OCI-LY1 (cell line): ENCODE results near the gene SPRED2.

ENCODE experiments used
- CTCF ChIP-seq: fragments of 200-600 bp; sonication (generic), shearing (Covaris generic); IDR thresholded peaks from 2 replicates; pipeline ENCODE4 v1.5.1; 2017; ENCODE audit warnings: mild to moderate bottlenecking, antibody characterized with exemption, low read length, moderate library complexity, mixed read lengths
- EZH2 ChIP-seq: fragments of 200-600 bp; sonication (generic), shearing (Covaris generic); IDR thresholded peaks from 2 replicates; pipeline ENCODE4 v1.8.0; 2017; ENCODE audit warnings: borderline replicate concordance, mixed run types, mild to moderate bottlenecking, antibody characterized with exemption, low read length, moderate library complexity, mixed read lengths

GRCh38 chr2:65294701-65295100, 137.7 kb downstream of the SPRED2 start:
- TF ChIP-seq CTCF (no peak), EZH2 (no peak)
